HG03354 (cell line): Measurements from ENCODE around the gene SAMD1.

Experiments used
- ATAC-seq: cut with Tn5 transposase; IDR thresholded peaks from one replicate; pipeline ENCODE4 v1.9.1; 2021; ENCODE audit warnings: mild to moderate bottlenecking; ENCODE audit not compliant: unreplicated experiment, poor library complexity, severe bottlenecking

Gene SAMD1

DNA sequence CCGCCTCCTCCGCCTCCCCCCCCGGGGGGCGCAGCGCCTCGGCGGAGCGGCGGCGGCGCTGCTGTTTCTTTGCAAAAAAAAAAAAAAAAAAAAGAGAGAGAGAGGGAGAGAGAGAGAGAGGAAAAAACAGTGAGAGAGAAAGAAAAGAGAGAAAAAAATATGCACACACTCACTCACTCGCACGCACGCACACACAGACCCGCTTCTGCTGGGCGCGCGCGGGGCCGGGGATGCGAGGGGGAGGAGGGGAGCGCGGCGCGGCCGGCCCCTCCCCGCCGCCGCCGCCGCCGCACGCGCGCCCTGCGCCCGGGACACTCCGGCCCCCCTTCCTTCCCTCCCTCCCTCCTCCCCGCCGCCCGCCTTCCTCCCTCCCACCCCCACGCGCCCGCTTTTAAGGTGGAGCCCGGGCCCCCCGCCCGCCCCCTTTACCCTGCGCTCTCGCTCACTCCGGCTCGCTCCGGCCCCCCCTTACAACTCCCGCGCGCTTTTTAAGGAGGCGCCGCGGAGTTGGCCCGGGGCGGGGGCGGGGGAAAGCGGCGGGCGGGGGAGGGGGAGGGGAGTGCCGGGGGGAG lies at the start of gene SAMD1:
TSS of gene SAMD1 (minus strand) at position 243 of the 572 bp plus-strand sequence.
- peak; percentile 46 for ATAC-seq

DNA sequence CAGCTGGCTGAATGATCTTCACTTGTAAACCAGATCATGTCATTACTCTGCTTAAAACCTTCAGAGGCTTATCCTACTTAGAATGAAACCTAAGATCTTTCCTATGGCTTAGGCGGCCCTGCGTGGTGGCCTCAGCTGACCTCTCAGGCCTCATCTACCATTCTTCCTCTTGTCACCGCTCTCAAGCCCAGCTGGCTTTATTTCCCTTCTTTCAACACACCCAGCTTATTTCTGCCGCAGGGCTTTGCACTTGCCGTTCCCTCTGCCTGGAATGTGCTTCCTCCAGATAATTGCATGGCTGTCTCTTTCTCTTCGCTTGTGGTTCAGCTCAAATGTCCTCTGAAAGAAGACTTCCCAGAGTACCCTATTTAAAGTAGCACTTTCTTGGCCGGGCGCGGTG lies 49.4 kb upstream of the SAMD1 start:
- no peak for ATAC-seq

DNA sequence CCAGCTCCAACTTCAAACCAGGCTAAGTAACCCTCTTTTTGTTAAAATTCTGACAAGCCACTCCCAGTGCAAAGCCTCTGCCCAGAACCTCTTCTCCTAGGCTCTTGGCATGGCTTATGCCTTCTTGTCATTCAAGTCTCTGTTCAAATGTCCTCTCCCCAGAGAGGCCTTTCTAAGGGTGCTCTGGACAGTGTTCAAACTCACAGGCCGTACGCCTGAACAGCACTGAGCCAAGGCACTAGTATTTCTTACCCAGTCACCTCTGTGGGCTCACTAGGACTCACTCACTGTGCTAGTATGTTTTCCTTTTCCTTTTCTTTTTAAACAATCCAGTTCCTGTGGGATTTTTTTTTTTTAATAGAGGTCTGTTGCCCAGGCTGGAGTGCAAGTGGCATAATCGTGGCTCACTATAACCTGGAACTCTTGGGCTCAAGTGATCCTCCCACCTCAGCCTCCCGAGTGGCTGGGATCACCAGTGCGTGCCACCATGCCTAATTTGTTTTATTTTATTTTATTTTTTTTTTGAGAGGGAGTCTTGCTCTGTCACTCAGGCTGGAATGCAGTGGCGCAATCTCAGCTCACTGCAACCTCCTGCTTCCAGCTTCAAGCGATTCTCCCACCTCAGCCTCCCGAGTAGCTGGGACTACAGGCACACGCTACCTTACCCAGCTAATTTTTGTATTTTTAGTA lies 48.2 kb upstream of the SAMD1 start:
- no peak for ATAC-seq

DNA sequence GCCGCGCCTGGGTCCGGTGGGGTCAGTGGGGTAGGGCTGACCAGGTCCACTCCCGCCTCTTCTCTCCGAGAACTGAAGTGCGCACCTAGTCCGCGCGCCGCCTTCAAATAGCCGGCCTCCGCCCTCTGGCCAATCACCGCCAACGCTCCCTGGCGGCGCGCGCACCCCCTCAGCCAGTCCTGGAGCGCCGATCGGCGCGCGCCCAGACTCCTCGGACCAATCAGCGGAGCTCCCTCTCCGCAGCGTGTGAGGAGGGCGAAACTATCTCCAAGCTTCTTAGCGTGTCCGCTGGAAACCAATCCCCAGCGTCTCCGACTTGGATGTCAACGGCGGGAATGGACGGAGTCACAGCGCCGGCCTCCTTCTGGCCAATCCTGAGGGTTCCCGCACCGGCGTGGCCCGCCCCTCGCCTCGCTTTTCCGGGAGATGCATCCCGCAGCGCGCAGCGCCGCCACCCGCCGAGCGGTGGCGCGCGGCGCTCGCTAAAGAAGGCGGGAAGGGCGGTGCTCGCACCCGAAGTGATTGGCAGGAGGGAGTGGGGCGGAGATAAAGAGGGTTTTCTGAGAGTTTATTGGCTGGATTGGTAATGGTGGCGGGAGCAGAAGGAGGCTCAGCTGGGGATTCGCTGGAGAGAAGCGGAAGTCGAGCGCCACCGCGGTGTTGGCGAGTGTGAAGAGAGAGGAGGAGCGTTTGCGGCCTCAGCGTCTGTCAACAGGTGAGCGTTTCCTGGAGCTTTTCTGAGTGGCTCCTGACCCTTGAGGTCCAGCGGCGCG lies 46.1 kb upstream of the SAMD1 start, which contains the start of gene ASF1B:
TSS of gene ASF1B (minus strand) at position 81 of the 773 bp plus-strand sequence. CDS start 133 bp downstream, outside the sequence.
- peak; percentile 84 for ATAC-seq

DNA sequence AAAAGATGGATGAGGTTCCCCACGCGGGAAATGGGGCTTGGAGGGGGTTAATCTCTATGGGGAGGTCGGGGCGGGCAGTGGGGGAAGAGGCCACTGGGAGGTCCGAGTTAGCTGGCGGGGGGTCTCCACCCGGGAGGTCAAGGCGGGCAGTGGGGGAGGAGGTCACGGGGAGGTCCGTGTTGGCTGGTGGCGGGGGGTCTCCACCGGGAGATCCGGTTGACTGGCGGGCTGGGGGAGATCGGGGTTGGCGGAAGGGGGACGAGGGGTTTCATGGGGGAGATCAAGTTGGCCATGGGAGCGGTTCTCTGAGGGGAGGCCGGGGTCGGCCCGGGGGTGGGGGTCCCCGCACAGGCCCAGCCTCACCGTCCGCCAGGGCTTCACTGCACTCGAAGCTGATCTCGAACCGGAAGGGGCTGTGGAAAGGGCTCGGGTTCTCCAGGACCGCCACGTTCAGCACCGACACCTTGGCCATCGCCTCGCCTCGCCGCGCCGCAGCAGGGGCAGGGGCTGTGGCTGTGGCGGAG lies 45.5 kb upstream of the SAMD1 start:
- no peak for ATAC-seq

DNA sequence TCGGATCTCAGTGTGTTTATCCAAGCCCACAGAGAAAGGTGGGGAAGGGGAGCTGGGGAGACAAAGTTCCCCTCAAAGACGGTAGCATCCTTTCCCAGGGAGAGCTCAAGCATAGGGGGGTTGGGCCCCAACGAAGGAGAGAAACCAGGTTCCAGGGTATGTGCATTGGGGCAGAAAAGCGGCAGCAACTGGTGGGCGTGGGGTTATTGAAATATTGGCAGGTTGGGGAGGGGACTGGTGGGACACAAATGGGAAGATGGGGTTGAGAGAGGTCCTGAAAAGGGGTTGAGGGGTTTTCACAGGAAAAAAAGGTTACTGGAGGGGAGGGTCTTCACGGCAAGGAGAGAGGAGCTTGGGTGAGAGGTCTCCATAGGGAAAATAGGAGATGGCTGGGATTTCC lies 44.8 kb upstream of the SAMD1 start:
- no peak for ATAC-seq

DNA sequence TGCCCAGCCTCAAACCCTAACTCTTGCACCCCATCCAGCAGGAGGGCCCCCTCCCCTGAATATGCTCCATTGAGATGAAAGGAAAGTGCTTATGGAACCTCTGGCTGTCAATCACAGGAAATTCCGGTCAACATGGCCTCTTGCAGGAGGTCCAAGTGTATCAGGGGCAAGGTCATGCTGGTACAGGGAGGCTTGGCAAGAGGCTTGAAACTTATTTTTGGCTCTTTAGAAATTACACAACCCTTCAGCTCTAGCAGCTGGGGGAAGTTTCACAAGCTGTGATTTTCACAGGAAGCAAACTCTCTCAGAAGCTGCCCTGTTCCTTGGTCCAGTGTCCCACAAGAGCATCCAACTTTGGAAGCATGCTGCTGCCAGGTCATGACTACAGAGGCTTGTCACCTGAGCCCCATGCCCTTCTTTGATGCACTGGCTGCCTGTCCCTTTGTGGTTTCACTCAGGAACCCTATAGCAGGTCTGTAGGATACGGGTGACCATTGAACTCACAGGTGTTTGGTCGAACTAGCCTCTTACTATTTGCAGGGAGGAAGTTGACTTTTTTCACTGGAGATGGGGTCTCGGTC lies 37.5 kb upstream of the SAMD1 start:
- no peak for ATAC-seq

DNA sequence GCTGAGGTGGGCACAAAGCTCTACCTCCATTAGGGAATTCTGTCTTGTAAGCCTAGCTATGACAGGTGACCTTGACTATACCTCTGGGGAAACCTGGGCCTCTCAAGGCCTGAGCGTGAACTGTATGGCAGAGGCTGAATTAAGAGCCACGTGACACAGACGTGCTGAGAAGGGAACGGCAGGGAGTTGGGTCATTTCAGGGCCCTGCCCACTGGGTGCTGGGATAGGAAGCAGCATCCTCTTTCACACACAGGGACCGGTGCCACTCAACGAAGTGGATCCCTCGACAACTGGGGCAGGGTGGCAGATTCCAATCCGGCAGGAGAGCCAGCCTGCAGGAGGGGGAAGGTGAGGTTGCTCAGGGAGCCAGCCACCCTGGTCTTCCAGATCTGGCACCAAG lies 36.6 kb upstream of the SAMD1 start:
- no peak for ATAC-seq

DNA sequence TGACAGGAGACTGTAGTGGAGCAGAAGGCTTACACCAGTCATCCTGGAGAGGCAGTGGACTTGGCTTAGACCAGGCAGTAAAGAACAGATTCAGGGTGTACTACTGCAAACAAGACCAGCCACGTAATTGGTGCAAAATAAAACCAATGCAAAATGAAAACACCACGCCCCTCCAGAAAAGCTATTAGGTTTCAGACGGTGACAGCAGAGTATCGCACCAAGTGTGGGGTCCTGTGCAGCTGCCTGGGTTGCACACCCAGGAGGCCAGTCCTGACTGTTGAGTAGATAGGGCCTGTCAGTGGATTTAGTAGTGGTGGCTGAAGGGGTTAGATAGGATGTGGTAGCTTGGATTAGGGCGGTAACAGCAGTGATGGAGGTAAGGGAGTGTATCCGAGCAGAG lies 32.4 kb upstream of the SAMD1 start:
- no peak for ATAC-seq

DNA sequence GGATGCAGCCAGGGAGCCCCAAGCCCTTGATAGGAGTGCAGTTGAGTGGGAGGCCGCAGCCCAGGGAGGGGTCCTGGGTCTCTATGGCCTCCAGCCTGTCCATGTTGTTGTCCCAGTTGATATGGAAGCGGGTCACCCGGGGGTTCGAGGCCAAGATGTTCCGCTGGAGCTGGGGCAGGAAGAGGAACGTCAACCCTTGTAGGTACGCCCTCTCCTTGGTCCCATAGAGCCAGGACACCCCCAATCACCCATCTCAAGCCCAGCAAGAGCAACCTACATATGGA lies 29.9 kb upstream of the SAMD1 start:
- no peak for ATAC-seq

DNA sequence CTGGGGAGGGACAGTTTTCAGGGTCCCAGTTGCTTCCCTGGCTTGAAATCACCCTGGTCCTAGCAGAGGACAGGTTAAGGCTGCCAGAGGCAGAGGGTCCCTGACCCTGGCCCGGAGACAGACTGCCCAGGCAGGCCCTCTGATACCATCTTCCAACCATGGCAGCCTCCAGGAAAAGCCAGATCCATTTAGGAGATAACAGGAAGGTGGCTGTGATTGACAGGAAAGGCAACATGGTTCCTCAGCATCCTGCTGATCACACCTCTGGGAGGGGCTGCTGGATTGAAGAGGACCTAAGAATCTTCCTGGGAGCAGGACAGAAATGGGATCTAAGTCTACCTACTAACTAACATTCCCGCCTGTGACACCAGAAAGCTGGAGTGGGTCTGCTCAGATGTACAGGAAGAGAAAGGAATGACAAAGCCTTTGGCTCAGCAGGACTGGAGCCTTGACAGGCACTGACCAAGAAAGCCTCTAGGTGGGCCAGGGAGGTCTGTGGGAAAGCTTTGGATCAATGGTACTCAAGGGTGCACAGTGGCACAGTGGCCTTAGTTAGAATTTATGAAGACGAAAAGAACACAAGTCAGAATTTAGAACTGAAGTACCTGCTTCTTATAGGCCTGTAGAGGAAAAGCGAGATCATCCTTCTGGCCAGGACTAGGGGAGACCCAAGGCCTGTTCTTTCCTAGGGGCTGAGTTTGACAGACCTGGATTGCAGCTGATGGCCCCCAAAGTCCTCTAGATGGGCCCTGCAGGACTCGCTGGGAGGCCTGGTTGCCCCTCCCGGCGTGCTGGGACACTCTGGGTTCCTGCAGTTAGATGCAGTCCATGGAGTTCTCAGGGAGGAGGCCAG lies 29.3 kb upstream of the SAMD1 start:
- no peak for ATAC-seq

DNA sequence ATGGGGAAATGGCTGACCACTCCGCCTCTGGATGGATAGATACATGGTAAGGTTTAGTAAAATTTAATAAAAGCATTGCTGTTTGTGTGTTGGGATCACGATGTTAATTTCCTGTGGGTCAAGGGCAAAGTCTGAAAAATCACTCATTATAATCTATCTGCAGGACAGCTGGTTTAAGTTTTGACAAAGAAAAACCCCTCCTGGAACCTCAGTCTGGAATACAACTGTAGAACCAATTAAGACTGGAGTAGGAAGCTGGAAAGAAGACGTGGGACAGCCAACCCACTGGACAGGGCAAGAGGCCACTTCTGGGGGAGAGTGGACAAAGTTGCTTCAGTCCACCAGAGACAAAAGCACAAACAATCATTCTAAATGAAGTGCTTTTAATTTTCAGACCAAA lies 28.6 kb upstream of the SAMD1 start:
- no peak for ATAC-seq

DNA sequence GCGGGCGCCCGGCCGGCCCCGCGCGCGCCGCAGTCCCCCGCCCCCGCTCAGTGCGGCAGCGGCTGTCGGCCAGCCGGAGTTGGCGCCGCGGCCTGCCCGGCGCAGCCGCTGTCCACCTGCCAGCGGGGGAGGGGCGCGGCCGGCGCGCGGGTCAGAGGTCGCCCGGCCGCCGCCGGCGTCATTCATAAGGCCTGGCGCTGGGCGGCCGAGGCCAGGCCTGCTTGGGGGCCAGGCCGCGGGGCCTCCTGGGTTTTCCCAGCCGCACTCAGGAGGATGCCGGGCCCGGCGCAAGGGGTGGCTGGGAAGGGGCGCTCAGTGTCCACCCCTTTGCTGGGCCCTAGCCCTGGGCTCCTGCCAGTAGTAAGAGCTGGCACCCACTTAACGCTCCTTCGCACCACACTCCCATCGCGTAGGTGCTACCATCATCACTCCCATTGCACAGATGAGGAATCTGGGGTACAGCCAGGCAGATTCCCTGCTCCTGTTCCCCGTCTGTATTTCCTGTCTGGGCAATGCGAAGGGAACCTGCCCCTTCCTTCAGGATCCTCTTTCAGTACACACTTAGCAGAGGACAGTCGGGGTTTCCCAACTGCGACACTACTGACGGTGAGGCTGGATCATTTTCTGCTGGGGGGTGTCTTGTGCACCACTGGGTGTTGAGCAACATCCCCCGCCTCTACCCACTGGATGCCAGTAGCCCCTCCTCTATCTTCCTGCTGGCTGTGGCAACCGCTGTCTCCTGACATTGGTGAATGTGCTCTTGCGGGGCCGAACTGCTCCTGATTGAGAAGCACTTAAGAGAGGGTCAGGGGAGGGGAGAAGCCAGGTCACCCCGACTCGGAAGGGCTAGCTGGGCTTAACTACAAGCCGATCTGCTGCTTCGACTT lies 27.9 kb upstream of the SAMD1 start:
- peak; percentile 31 for ATAC-seq

DNA sequence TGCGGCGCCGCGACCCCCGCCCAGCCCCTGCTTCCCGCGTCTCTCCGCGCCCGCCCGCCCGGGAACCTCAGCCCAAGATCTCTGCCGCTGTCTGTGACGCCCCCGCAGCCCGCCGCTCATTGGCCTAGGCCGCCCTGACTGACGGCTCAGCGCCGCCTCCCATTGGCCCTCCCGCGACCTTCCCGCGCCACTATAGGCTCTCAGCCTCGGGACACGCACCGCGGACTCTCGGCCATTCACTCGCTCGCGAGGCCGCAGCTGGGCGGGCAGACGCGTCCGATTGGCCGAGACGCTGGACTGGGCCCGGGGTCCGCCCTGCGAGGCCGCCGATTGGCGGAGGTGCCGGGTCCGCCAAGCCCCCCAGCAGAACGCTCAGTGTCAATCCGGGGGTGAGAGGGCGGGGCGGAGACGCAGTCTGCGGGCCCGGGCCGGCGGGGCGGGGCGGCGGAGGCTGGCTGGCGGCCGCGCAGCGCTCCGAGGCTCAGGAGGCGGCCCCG lies 27.2 kb upstream of the SAMD1 start, which contains the start of gene PRKACA:
TSS of gene PRKACA (minus strand) at position 95 of the 497 bp plus-strand sequence. CDS start 215 bp downstream, outside the sequence.
- peak; percentile 93 for ATAC-seq

DNA sequence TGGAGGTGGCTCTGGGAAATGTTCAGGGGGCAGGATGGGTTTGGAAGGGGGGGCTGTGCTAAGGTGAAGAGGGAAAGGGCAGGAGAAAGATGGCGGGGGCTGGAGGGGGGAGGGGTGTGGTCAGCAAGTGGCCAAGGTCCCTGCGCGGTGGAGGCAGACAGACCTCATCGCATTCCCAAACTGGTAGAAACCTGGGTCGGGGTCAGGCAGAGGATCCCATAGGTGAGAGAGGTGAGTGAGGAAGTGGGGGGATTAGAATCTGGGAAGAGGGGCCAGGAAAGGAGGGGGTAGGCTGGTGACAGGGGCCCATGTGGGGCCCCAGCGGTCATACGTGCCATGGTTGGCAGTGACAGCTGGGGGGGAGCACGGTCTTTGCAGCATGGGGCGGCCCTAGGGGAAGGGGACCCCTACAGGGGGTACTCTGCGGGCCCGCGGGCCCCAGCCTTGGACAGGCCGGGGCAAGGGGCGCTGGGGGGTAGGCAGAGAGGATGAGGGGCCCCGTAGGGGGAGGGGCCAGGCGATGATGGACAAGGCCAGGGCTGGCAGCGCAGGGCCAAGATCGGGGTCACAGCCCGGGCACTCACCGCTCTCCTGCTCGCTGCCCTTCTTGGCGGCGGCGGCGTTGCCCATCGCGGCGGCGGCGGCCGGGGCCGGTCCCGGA lies 26.5 kb upstream of the SAMD1 start:
- peak; percentile 8 for ATAC-seq

DNA sequence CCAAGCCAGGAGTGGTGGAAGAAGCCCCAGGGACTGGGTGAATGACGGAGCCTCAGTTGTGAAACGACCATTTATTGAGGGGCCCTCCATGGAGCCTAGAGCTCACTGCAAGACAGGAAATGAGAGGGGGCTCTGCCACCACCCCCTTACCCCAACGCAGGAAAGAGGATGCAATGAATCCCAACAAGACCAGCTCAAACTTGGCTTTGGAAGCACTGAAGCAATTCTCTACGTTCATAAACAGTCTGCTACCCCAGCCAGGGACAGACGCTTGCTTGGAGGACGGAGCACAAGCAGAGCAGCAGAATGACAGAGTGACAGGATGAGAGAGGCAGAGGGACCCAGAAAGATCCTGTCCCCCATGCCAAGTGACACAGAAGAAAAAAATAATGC lies 26.0 kb upstream of the SAMD1 start:
- ATAC-seq: no peak

DNA sequence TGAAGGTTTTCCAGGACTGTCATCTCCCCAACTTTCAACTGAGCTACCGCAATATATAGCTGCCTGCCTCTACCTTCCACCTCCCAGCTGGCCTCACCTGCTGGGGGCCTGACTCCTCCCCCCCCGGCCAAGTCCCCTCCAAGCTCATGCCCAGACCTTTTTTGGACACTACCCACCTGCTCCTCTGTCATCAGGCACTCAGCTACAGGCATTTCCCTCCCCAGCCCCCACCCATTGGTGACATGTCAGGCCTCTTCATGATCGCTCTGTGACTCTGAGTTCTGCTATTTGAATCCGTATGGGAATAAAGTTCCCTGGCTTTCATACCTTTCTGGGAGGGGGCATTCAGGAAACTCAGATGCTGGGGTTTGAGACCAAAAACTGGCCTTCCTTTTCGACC lies 25.2 kb upstream of the SAMD1 start:
- ATAC-seq: no peak

DNA sequence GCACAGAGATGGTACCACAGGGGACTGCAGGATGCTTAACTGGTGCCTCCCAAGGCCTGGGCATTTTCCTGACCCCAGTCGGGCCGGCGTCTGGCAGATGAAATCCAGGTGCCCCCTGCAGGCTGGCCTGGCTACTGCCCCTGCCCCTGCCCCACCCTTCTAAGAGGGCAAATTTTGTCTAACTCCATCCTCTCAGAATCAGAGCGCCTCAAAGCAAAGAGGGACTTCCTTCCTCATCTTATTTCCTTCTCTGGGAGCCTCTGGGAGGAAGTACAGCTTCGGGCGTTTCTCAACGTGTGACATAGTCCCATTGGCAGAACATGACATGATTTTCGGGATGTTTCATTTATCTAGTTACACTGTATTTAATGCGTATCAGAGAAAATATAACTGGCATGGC lies 24.3 kb upstream of the SAMD1 start:
- no peak for ATAC-seq
